ENCODE results near the gene ZNF648.
"Not testable (repeated sequence)": the region's sequence is repeated elsewhere in the genome, so short reads cannot be mapped to it uniquely, and the experiment has no call there.

Gene ZNF648, protein sequence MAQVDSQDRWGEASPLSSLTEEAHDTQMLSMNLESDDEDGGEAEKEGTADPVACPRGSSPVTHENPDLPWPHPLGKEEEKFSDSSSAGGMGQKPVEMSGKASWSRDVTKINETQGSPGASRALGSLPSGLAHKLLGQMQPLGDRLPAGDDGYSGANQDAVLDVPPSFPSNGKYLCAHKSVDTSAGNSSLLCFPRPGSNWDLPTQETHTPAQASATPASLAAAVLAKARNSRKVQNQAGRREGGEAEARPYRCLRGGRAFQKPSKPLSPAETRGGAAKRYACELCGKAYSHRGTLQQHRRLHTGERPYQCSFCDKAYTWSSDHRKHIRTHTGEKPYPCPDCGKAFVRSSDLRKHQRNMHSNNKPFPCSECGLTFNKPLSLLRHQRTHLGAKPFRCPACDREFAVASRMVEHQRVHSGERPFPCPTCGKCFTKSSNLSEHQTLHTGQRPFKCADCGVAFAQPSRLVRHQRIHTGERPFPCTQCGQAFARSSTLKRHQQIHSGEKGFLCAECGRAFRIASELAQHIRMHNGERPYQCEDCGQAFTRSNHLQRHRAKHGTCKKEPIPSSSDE

GRCh38 chr1:182061594-182061993 is at the start of gene ZNF648:
Gene ZNF648 (minus strand): TSS chr1:182061712. CDS start chr1:182058010, 3,702 bp downstream.
- no peak for DNase-seq

DNA sequence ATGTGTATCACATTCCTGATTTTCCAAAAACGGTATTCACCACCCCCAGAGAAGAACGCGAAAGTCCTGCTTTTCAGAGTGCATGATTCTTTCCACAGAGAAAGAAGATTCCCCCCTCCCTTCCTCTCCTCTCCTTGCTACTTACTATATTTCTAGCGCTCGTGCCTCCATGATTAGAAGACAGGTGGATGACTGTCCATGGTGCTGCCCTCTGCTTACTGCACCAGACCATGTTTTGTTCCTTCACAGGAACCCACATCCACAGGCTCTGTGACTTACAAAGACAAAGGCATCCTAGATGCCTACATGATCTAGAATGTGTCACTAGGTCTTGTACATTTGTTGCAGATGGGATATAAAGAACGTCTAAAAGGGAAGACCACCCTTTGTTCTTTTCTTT is 49.1 kb upstream of the ZNF648 start:
- peak; percentile 12 for DNase-seq

DNA sequence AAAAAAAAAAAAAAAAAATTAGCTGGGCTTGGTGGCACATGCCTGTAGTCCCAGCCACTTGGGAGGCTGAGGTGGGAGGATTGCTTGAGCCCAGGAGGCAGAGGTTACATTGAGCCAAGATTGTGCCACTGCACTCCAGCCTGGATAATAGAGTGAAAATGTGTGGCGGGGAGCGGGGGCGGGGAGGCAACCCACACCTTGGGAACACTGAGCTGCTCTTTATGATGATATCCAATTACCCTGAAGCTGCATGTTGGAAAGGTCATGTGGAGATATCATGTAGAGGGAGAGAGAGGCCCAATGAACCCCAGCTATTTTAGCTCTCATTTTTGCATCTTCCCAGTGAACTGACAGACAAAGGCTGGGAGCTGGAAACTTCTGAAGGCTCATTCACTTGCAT is 48.3 kb upstream of the ZNF648 start:
- no peak for DNase-seq

- no peak for DNase-seq
Measured at GRCh38 chr1:182107209-182107608, 45.7 kb upstream of the ZNF648 start.

DNA sequence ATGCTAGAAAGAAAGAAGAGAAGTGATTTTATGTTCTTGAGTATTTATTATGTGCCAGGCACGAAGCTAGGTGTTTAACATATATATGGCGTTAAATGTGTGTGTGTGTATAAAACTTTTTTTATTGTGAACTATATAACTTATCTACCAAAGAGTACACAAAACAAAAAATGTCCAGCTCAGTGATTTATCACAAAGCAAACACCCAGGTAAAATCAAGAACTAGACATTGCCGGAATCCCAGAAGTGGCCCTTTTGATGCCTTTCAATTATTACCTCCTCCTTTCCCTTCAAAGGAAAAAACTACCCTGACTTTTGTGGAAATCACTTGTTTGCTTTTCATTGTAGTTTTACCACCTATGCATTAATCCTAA is 40.5 kb upstream of the ZNF648 start:
- no peak for DNase-seq

GRCh38 chr1:182101415-182102042 is 40.0 kb upstream of the ZNF648 start:
- DNase-seq = no peak

GRCh38 chr1:182098301-182098700 is 36.8 kb upstream of the ZNF648 start:
- DNase-seq = no peak

GRCh38 chr1:182095946-182096345 is 34.4 kb upstream of the ZNF648 start:
- DNase-seq = no peak

- DNase-seq = not testable (repeated sequence)
Measured at GRCh38 chr1:182094514-182095005, 33.0 kb upstream of the ZNF648 start.

GRCh38 chr1:182093781-182094180 is 32.3 kb upstream of the ZNF648 start:
- no peak for DNase-seq

GRCh38 chr1:182092336-182092735 is 30.8 kb upstream of the ZNF648 start:
- no peak for DNase-seq

GRCh38 chr1:182091083-182091482 is 29.6 kb upstream of the ZNF648 start:
- DNase-seq = no peak

GRCh38 chr1:182087719-182088350 is 26.3 kb upstream of the ZNF648 start:
- DNase-seq = no peak

DNA sequence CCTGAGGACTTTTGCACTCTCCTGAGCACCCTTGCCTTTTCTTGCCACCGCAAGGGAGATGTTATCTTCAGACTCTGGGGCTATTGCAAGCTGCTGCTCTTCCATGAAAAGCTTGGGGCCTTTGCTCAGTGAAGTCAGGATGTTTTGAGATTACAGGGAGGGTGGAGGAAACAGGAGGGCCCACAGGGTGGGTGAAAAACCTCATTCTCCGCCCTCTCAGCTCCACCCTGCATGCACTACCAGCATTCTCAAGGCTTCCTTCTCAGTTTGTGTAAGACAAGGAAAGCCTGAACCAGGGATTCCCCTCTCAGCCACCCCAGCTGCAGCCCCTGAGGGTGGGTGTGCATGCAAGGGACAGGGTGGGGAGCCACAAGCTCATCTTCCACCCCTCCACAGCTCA is 25.8 kb upstream of the ZNF648 start:
- peak; percentile 73 for DNase-seq

GRCh38 chr1:182086620-182087019 is 25.1 kb upstream of the ZNF648 start:
- DNase-seq = no peak

DNA sequence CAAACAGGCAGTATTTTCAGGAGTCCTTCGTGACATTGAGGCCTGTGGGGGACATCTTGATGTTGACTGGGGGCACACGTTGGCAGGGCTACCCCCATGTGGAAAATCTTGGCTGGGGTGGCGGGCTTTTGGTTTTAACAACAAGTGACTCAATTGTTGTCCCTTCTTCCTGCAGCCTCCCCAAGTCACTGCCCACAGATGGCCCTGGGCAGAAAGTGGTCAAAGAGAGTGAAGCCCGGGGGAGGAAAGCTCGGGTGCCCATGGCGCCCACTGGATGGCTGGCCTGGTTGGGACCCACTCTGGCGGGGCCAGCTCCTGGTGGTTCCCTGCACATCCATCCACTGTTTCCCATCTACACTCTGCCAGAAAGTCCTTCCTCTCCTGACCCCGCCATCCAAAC is 24.6 kb upstream of the ZNF648 start:
- no peak for DNase-seq

GRCh38 chr1:182085726-182086125 is 24.2 kb upstream of the ZNF648 start:
- no peak for DNase-seq

DNA sequence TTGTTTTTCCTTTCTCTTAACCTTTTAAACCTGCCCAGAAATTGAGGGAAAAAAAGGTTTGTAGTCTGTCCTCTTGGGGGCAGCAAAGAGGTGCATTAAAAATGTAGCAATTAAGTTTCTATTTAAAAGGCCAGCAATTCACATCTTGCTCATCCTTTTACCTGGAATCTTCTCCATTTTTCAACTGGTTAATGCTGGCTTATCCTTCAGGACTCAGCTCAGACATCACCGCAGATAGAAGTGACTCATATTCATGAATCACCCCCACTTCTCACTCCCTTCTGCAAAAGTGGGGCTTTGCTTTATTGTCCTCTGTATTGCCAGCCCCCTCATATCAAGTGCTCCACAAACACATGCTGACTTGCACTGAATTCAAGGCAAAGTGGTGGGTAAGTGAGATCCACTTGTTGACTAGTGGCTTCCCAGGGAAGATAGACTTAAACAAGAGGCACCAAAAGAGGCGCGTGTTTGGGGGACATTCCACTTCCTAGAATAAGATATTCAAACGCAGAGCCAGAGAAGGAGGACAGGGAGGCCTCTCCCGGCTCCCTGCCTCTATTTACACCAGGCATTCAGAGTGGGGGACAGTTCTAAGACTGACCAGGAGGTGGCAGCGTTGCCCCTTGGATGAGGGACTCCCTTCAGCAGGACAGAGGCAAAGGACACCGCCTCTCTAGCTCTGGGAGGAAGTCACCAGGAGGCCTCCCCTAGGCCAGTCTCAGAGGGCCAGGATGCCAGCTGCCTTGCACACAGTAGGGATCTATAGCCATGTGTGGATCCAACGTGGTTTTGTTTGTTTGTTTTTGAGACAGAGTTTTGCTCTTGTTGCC is 23.2 kb upstream of the ZNF648 start:
- DNase-seq = peak; percentile 93

DNA sequence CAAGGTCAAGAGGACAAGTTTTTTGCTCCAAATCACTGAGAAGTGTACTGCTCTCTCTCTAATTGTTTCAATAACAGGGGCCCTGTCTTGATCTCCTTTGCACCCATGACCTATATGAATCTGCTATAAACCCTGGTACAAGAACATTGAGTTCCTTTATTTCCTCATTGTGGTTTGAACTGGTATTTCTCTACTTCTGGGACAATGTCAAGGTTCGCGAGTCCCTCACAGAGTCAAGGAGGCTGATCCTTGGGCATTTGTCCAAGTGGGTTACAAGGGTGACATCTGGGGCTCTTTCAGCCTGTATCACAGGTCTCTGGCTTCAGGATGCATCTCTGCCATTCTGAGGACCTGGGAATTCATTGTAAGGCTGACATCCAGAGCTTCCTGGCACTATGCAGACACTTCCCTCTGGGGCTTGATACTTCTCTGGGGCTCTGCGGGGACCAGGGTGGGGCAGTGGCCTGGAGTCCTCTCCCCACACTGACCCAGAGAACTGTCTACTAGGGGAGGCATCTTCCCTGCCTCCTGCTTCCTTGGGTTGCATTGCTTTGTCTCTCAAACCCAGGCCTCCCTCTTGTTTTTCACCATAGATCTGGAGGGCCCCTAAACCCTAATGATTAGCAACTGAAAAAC is 22.5 kb upstream of the ZNF648 start:
- DNase-seq = peak; percentile 15

- peak; percentile 83 for DNase-seq
Measured at GRCh38 chr1:182080955-182081582, 19.6 kb upstream of the ZNF648 start.

DNA sequence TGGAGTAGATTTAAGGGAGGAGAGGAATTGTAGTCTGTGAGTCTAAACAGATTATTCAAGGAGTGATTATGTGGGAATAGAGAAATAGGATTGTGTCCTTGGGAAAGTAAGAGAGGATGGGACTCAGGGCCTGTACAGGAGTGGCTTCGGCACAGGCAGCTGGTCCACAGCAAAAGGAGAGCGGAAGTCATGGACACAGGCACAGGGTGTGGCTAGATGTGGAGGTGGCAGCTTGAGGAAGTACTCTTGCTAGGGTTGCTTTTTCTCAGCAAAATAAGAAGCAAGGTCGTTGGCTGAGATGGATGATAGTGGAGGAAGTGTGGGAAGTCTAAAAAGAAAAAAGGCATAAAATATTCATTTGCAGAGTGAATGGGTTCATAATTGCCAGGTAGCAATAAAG is 18.5 kb upstream of the ZNF648 start:
- DNase-seq = no peak

GRCh38 chr1:182071924-182072323 is 10.4 kb upstream of the ZNF648 start:
- no peak for DNase-seq
